Measurements from ENCODE around the gene KCNIP3. TPM values are rescaled to one million over a fixed set of nuclear protein-coding genes. Genes with fewer than 3 reads are reported as not detected.
"Not testable (repeated sequence)": the region's sequence is repeated elsewhere in the genome, so short reads cannot be mapped to it uniquely, and the experiment has no call there.

Gene KCNIP3
- not detected for total RNA-seq

DNA sequence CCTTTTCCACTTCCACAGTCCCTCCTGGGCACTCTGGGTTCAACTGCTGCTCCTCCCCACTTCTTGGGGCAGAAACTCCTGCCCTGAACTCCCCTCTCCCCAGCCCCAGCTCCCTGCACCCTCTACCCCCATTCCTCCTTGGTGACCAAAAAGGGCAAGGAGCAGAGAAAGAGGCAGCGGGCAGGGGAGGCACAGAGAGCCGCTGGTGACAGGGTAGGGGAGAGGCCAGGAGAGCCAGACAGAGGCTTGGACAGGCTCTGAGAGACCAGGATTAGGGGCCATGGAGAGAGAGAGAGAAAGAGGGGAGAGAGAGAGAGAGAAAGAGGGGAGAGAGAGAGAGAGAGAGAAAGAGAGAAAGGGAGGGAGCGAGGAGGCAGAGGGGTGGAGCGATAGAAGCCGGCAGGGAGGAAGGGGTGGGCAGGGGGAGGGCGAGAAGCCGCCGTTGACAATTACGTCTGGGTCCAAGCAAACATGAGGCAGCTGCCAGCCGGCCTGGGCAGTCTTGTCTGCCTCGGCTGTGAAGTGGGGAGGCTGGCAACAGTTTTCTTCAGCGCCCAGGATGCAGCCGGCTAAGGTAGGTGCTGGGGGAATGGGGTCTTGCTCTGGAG, at the start of gene KCNIP3:
Gene KCNIP3 (plus strand): TSS at position 468 of the 608 bp plus-strand sequence. CDS start 92 bp downstream, at position 560.
- H3K4me1 ChIP-seq (ENCODE audit: insufficient read depth, low read length) = no peaks in the 10 kb centered on the region
- H3K9me3 ChIP-seq (ENCODE audit: low read depth, low read length) = no peaks in the 10 kb centered on the region
- no peak within 1 kb of the TSS for H3K4me3 ChIP-seq (ENCODE audit: low read length)
- no peaks in the 10 kb centered on the region for H3K27me3 ChIP-seq (ENCODE audit: insufficient read depth, low read length)

GRCh38 chr2:95258271-95258670, 38.9 kb upstream of the KCNIP3 start:
- Histone ChIP-seq H3K4me1 (ENCODE audit: insufficient read depth, low read length) (no peaks in the 10 kb centered on the region), H3K27me3 (ENCODE audit: insufficient read depth, low read length) (no peaks in the 10 kb centered on the region), H3K4me3 (ENCODE audit: low read length) (no peak overlapping the region), H3K9me3 (ENCODE audit: low read depth, low read length) (no peaks in the 10 kb centered on the region)

DNA sequence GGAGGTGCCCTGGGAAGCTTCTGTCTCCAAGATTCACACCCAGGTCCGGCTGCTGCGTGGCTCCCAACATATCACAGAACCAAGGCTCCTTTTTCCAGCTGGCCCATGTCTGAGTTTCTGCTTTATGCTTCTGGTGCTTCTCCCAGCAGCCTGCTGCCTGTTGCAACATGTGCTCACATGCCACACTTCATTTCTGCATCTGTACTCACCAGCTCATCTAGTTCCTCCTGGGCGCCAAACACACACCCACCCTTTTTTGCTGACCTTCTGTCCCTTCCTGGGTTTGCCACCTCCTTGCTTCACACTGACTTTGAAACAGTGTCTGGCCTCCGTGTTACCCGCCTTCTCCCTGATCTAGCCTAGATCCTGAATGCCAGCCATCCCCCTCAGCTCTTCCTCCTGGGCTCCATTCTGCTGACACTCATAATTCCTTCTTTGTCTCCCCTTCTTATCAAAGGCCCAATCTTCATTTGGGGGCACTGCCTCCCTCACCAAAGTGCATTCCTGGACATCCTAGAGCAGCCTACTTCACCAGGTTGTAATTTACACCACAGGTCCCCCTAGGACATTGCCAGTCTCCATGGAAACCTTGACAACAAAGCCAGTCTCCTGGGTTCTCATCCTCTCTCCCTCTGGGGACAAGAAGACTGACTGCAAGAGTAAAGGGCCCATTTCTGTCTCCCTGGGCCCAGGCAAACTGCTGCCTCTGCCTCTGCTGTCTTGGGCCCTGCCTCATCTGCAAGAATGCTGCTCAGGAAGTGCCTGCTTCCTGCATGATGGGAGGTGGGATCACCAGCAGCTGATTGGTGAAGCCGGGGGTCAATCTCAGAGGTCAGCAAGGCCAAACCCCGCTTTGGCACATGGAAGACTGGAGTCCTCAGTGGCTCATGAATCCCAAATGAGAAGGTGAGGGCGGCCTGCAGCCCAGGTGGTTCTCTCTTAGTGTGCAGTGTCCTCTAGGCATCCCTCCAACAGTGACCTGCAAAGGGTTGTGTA, 36.8 kb upstream of the KCNIP3 start:
- Histone ChIP-seq H3K4me3 (ENCODE audit: low read length) (no peak overlapping the region), H3K4me1 (ENCODE audit: insufficient read depth, low read length) (no peaks in the 10 kb centered on the region), H3K9me3 (ENCODE audit: low read depth, low read length) (no peaks in the 10 kb centered on the region), H3K27me3 (ENCODE audit: insufficient read depth, low read length) (no peaks in the 10 kb centered on the region)

DNA sequence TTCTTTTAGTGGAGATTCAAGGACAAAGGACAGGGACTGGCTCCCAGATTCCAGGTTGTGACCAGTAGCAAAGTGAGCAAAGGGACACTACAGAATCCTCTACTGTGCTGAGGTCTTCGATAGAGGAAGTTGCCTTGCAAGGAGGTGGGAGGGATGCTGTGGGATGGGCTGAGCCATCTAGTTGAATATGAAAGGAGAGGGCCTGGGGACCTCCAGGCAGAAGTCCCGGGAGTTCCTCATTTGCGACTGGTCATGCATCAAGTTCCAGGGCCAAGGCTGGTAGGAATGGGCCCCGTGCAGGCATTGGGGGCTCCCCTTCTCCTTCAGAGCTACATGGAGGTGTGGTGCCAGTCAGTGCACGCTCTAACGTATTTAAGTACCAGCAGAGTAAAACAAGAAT, 35.5 kb upstream of the KCNIP3 start:
- Histone ChIP-seq H3K27me3 (ENCODE audit: insufficient read depth, low read length) (no peaks in the 10 kb centered on the region), H3K4me3 (ENCODE audit: low read length) (no peak overlapping the region), H3K4me1 (ENCODE audit: insufficient read depth, low read length) (no peaks in the 10 kb centered on the region), H3K9me3 (ENCODE audit: low read depth, low read length) (no peaks in the 10 kb centered on the region)

DNA sequence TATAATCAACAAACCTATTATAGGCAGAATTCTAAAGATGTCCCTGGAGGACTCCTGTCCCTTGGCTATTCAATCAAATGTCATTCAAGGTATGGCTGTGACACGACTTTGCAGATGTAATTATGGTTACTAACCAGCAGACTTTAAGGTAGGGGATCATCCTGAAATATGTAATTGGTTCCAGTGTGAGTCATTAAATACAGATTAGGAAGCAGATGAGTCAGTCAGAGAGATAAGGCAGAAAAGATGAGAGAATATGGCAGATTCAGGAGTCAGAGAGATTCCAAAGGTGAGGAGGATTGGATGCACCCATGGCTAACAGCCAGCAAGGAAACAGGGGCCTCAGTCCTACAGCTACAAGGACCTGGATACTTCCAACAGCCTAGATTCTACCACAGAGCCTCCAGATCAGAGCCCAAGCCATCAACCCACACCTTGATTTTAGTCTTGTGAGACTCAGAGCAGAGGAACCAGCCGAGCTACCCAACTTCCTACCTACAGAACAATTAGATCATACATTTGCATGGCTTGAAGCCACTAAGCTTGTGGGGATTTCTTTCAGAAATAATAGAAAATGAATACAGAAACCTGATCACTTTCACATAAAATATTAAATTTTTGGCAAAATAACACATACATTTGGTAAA, 34.1 kb upstream of the KCNIP3 start:
- H3K9me3 ChIP-seq (ENCODE audit: low read depth, low read length) = no peaks in the 10 kb centered on the region
- no peaks in the 10 kb centered on the region for H3K27me3 ChIP-seq (ENCODE audit: insufficient read depth, low read length)
- no peak overlapping the region for H3K4me3 ChIP-seq (ENCODE audit: low read length)
- H3K4me1 ChIP-seq (ENCODE audit: insufficient read depth, low read length) = no peaks in the 10 kb centered on the region

DNA sequence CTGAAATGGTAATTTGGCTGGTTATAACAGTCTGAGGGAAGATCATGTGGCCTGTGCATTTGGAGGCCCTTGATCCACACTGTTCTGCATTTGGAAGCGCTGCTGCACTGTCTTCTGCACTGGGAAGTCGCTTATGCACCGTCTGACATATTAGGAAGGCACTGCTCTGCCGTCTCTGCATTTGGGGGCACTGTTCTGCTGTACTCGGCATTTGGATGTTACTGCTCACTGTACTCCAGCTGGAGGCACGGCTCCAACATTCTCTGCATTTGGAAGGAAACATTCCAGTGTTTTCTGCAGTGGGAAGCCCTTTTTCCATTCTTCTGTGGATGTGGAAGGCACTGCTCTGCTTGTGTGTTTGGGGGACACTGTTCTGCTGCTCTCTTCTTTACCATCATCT, 32.5 kb upstream of the KCNIP3 start:
- Histone ChIP-seq H3K4me1 (ENCODE audit: insufficient read depth, low read length) (no peaks in the 10 kb centered on the region), H3K4me3 (ENCODE audit: low read length) (no peak overlapping the region), H3K9me3 (ENCODE audit: low read depth, low read length) (no peaks in the 10 kb centered on the region), H3K27me3 (ENCODE audit: insufficient read depth, low read length) (no peaks in the 10 kb centered on the region)

DNA sequence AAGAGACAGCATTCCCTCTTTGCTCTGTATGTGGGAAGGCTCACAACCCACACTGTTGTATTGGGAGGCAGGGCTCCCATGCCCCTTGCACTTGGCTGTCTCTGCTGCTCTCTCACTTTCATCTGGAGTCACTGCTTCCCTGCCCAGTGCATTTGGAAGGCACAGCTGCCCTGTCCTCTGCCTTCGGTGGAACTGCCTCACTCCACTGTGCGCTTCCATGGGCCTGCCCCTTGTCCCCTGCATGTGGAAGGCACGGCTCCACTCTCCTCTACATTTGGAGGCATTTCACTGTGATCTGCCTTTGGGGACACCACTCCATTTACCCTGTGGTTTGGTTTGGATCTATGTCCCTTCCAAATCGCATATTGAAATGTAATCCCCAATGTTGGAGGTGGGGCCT, 32.0 kb upstream of the KCNIP3 start:
- no peaks in the 10 kb centered on the region for H3K4me1 ChIP-seq (ENCODE audit: insufficient read depth, low read length)
- H3K4me3 ChIP-seq (ENCODE audit: low read length) = no peak overlapping the region
- H3K9me3 ChIP-seq (ENCODE audit: low read depth, low read length) = no peaks in the 10 kb centered on the region

GRCh38 chr2:95266781-95267430, 30.2 kb upstream of the KCNIP3 start:
- Histone ChIP-seq H3K4me3 (ENCODE audit: low read length) (no peak overlapping the region), H3K9me3 (ENCODE audit: low read depth, low read length) (no peaks in the 10 kb centered on the region), H3K27me3 (ENCODE audit: insufficient read depth, low read length) (no peaks in the 10 kb centered on the region), H3K4me1 (ENCODE audit: insufficient read depth, low read length) (no peaks in the 10 kb centered on the region)

More for the DNA sequence above, 32.0 kb upstream of the KCNIP3 start:
- no peaks in the 10 kb centered on the region for H3K27me3 ChIP-seq (ENCODE audit: insufficient read depth, low read length)

- no peak overlapping the region for H3K4me3 ChIP-seq (ENCODE audit: low read length)
- no peaks in the 10 kb centered on the region for H3K4me1 ChIP-seq (ENCODE audit: insufficient read depth, low read length)
- H3K27me3 ChIP-seq (ENCODE audit: insufficient read depth, low read length) = no peaks in the 10 kb centered on the region
- no peaks in the 10 kb centered on the region for H3K9me3 ChIP-seq (ENCODE audit: low read depth, low read length)
Observed at GRCh38 chr2:95267458-95268210, 29.5 kb upstream of the KCNIP3 start.

GRCh38 chr2:95268211-95269035, 28.7 kb upstream of the KCNIP3 start:
- H3K4me3 ChIP-seq (ENCODE audit: low read length) = no peak overlapping the region
- no peaks in the 10 kb centered on the region for H3K9me3 ChIP-seq (ENCODE audit: low read depth, low read length)
- no peaks in the 10 kb centered on the region for H3K27me3 ChIP-seq (ENCODE audit: insufficient read depth, low read length)
- no peaks in the 10 kb centered on the region for H3K4me1 ChIP-seq (ENCODE audit: insufficient read depth, low read length)

GRCh38 chr2:95269036-95269680, 28.0 kb upstream of the KCNIP3 start:
- no peaks in the 10 kb centered on the region for H3K27me3 ChIP-seq (ENCODE audit: insufficient read depth, low read length)
- H3K9me3 ChIP-seq (ENCODE audit: low read depth, low read length) = no peaks in the 10 kb centered on the region
- H3K4me3 ChIP-seq (ENCODE audit: low read length) = no peak overlapping the region
- H3K4me1 ChIP-seq (ENCODE audit: insufficient read depth, low read length) = no peaks in the 10 kb centered on the region

- H3K4me1 ChIP-seq (ENCODE audit: insufficient read depth, low read length); H3K4me3 ChIP-seq (ENCODE audit: low read length); H3K27me3 ChIP-seq (ENCODE audit: insufficient read depth, low read length): not testable (repeated sequence)
Observed at GRCh38 chr2:95269745-95270144, 27.4 kb upstream of the KCNIP3 start.

DNA sequence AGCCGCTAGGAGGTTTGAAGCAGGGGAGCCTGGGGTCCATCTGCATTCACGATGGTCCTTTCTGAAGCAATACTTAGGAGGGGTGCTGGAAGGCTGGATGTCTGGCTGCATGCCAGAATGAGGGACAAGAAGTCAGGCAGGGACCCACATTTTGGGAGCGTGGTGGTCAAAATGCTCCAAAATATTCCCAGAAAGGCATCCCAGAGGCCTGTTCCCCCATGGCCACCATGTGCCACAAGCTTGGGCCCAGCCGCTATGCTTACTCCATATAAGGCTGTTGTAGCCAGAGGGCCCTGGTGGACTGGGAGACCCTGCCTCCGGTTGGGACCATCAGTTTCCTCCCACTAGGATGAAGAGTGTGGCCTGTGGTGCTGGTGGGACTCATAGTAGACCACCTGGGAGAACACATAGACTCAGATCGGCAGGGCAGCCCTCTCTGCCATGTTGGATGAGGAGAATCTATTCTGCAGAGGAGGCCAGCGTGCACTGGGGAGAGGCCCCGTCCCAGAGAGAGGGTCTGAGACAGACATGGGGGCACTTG, 26.5 kb upstream of the KCNIP3 start:
- Histone ChIP-seq H3K4me1 (ENCODE audit: insufficient read depth, low read length) (no peaks in the 10 kb centered on the region), H3K9me3 (ENCODE audit: low read depth, low read length) (no peaks in the 10 kb centered on the region), H3K4me3 (ENCODE audit: low read length) (no peak overlapping the region), H3K27me3 (ENCODE audit: insufficient read depth, low read length) (no peaks in the 10 kb centered on the region)

More at GRCh38 chr2:95269745-95270144, 27.4 kb upstream of the KCNIP3 start:
- not testable (repeated sequence) for H3K9me3 ChIP-seq (ENCODE audit: low read depth, low read length)

All from mononuclear cell (primary cell).